SU-DHL-6 (cell line): ENCODE measurements around the gene MEF2C.

Experiments used
- EZH2phosphoT487 ChIP-seq: fragments of 200-600 bp; sonication (generic), shearing (Covaris generic); conservative IDR thresholded peaks from 2 replicates; pipeline ENCODE4 v1.6.1; 2018; ENCODE audit warnings: mild to moderate bottlenecking, antibody characterized with exemption, low read length, moderate library complexity, mixed read lengths
- TF ChIP-seq, protein P1 (sequence below): fragments of 200-600 bp; sonication (generic); IDR thresholded peaks from one replicate; pipeline ENCODE4 v1.5.1; 2017; ENCODE audit warnings: antibody characterized with exemption, mild to moderate bottlenecking, low read length, moderate library complexity; ENCODE audit not compliant: insufficient read depth, poor library complexity, severe bottlenecking

DNA sequence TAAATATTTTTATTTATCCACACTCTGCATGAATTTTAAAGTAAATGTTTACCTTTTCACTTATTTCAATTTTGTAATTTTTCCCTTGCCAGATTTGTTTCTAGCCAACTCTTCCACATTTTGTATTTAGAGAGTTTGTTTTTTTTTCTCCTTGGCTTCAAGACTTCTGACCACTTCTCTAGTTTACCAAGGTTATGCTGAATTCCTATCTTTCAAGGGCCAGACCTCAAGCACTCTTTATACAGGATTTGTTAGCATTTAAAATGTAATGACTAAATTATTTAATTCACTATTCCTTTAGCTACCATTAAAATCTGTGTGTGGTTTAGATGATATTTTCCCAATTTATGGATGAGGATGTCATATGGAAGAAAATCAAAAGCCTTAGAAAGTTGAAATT is 42.5 kb downstream of the MEF2C start:
- TF ChIP-seq, protein P1, sequence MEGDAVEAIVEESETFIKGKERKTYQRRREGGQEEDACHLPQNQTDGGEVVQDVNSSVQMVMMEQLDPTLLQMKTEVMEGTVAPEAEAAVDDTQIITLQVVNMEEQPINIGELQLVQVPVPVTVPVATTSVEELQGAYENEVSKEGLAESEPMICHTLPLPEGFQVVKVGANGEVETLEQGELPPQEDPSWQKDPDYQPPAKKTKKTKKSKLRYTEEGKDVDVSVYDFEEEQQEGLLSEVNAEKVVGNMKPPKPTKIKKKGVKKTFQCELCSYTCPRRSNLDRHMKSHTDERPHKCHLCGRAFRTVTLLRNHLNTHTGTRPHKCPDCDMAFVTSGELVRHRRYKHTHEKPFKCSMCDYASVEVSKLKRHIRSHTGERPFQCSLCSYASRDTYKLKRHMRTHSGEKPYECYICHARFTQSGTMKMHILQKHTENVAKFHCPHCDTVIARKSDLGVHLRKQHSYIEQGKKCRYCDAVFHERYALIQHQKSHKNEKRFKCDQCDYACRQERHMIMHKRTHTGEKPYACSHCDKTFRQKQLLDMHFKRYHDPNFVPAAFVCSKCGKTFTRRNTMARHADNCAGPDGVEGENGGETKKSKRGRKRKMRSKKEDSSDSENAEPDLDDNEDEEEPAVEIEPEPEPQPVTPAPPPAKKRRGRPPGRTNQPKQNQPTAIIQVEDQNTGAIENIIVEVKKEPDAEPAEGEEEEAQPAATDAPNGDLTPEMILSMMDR, result no peak
- no peak for TF ChIP-seq EZH2phosphoT487
